Fibroblast of lung (primary cell): ENCODE data around the gene TRRAP. TPM values are rescaled to one million over a fixed set of nuclear protein-coding genes. Genes with fewer than 3 reads are reported as not detected.

Source experiments
- DNase-seq, 2 donors: peaks; one replicate each; pipeline versions ENCODE4 v3.0.0 to v3.0.0-alpha.2; 2010; ENCODE audit warnings: low read depth in 2 of 2
- H2AFZ ChIP-seq: 2 replicates; pipeline ENCODE4 v1.5.1; 2012; ENCODE audit warnings: low read length, control low read depth, inconsistent platforms
- H3K27ac ChIP-seq: 2 replicates; pipeline ENCODE4 v1.5.1; 2011; ENCODE audit warnings: low read length, control low read depth; ENCODE audit not compliant: insufficient read depth
- H3K27me3 ChIP-seq: 2 replicates; pipeline ENCODE4 v1.5.1; 2011; ENCODE audit warnings: mild to moderate bottlenecking, low read length; ENCODE audit not compliant: control insufficient read depth, insufficient read depth
- H3K36me3 ChIP-seq: 2 replicates; pipeline ENCODE4 v1.5.1; 2011; ENCODE audit warnings: low read length; ENCODE audit not compliant: control insufficient read depth, insufficient read depth
- H3K4me1 ChIP-seq: 2 replicates; pipeline ENCODE4 v1.5.1; 2011; ENCODE audit warnings: low read length; ENCODE audit not compliant: control insufficient read depth, insufficient read depth; ENCODE audit errors: extremely low read depth
- H3K4me2 ChIP-seq: 2 replicates; pipeline ENCODE4 v1.5.1; 2011; ENCODE audit warnings: low read length, control low read depth; ENCODE audit not compliant: insufficient read depth; ENCODE audit errors: extremely low read depth
- H3K4me3 ChIP-seq, 4 experiments: fragments of 200-600 bp in 1 of 4; sonication (generic) in 1 of 4; replicated peaks in 1 of 4; 2 replicates each; pipeline ENCODE4 v1.5.1; 2011 to 2016; ENCODE audit warnings: low read length in 4 of 4, low read depth in 3 of 4, mild to moderate bottlenecking in 3 of 4, control low read depth in 2 of 4, inconsistent platforms in 1 of 4, mixed read lengths in 1 of 4; ENCODE audit not compliant: insufficient read depth in 1 of 4; ENCODE audit errors: control extremely low read depth in 1 of 4
- H3K79me2 ChIP-seq: 2 replicates; pipeline ENCODE4 v1.5.1; 2012; ENCODE audit warnings: mild to moderate bottlenecking, low read length, inconsistent platforms; ENCODE audit not compliant: control insufficient read depth, insufficient read depth
- H3K9ac ChIP-seq: 2 replicates; pipeline ENCODE4 v1.5.1; 2011; ENCODE audit warnings: mild to moderate bottlenecking, low read length, control low read depth; ENCODE audit not compliant: insufficient read depth
- H3K9me3 ChIP-seq: 2 replicates; pipeline ENCODE4 v1.5.1; 2012; ENCODE audit warnings: low read depth, low read length; ENCODE audit not compliant: control insufficient read depth, insufficient read depth
- H4K20me1 ChIP-seq: 2 replicates; pipeline ENCODE4 v1.5.1; 2011; ENCODE audit warnings: low read length; ENCODE audit not compliant: control insufficient read depth, insufficient read depth; ENCODE audit errors: extremely low read depth
- EZH2 ChIP-seq: IDR thresholded peaks from 2 replicates; pipeline ENCODE4 v1.5.1; 2012; ENCODE audit warnings: low read length, control low read depth, mild to moderate bottlenecking; ENCODE audit errors: missing control alignments
- polyA plus RNA-seq, 2 donors: library from polyadenylated mRNA; depleted of rRNA in 1 of 2; stranded (reverse) in 1 of 2; unstranded in 1 of 2; fragments of >200 nt; gene quantifications; 2 replicates each; pipeline ENCODE4 v1.2.1, GENCODE V29; 2011 to 2012; ENCODE audit warnings: missing spikeins in 1 of 2
- total RNA-seq: library from RNA; depleted of rRNA; stranded (reverse); fragments of >200 nt; gene quantifications from 2 replicates; pipeline ENCODE4 v1.2.1, GENCODE V29; 2014
- TF ChIP-seq, protein P1 (sequence below), 2 donors: IDR thresholded peaks in 1 of 2; conservative IDR thresholded peaks in 1 of 2; 1 replicate in 1 of 2; 2 replicates in 1 of 2; pipeline ENCODE4 v1.5.1; 2011 to 2012; ENCODE audit warnings: low read length in 2 of 2, control low read depth in 1 of 2, inconsistent platforms in 1 of 2, low read depth in 1 of 2, mild to moderate bottlenecking in 1 of 2

TRRAP gene
- total and polyA plus RNA-seq, 2 donors (not counting 1 experiment from before 2014, with no cell fraction given) = 11.3 to 20.6 TPM

DNA sequence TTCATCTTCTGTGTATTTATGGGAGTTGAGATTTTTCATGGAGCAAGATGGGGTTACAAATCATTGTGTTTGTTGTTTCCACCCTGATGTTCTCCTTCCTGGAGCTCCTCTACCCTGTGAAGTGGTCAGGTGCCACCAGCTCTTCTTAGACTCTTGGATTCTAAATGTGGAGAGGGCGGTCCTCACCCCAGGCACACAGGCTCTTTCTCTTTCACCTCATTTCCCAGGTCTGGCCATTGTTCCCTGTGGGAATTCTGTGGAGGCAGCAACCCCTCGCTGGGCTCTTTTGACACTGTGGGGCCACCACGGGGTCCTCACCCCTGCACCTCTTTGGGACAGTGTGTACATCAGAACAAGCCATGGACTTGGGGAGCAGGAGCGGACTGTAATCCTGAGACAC is 95.9 kb downstream of the TRRAP start:
- H3K27ac ChIP-seq = no peak overlapping the region
- no peak overlapping the region for H2AFZ ChIP-seq
- no peaks in the 10 kb centered on the region for H3K4me1 ChIP-seq
- H3K79me2 ChIP-seq = no peaks in the 10 kb centered on the region
- no peaks in the 10 kb centered on the region for H4K20me1 ChIP-seq
- no peak for DNase-seq
- no peaks in the 10 kb centered on the region for H3K9me3 ChIP-seq
- H3K9ac ChIP-seq = no peak overlapping the region
- no peaks in the 10 kb centered on the region for H3K27me3 ChIP-seq
- no peak overlapping the region for H3K4me2 ChIP-seq
- TF ChIP-seq, protein P1, sequence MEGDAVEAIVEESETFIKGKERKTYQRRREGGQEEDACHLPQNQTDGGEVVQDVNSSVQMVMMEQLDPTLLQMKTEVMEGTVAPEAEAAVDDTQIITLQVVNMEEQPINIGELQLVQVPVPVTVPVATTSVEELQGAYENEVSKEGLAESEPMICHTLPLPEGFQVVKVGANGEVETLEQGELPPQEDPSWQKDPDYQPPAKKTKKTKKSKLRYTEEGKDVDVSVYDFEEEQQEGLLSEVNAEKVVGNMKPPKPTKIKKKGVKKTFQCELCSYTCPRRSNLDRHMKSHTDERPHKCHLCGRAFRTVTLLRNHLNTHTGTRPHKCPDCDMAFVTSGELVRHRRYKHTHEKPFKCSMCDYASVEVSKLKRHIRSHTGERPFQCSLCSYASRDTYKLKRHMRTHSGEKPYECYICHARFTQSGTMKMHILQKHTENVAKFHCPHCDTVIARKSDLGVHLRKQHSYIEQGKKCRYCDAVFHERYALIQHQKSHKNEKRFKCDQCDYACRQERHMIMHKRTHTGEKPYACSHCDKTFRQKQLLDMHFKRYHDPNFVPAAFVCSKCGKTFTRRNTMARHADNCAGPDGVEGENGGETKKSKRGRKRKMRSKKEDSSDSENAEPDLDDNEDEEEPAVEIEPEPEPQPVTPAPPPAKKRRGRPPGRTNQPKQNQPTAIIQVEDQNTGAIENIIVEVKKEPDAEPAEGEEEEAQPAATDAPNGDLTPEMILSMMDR (conservative IDR thresholded peaks at IDR 0.05 in 1 of 2, IDR thresholded peaks at IDR 0.05 in 1 of 2; ENCODE audit: low read depth in 1 of 2, low read length in 2 of 2) = no peak
- TF ChIP-seq EZH2 = no peak
- no peak overlapping the region for H3K4me3 ChIP-seq
- H3K36me3 ChIP-seq = peaks cover 25% of the 10 kb centered on the region

- H3K36me3 ChIP-seq = peaks cover 24% of the 10 kb centered on the region
- H3K9me3 ChIP-seq = no peaks in the 10 kb centered on the region
- no peak overlapping the region for H3K9ac ChIP-seq
- H3K4me2 ChIP-seq = no peak overlapping the region
- no peaks in the 10 kb centered on the region for H3K27me3 ChIP-seq
- no peaks in the 10 kb centered on the region for H4K20me1 ChIP-seq
- no peak overlapping the region for H2AFZ ChIP-seq
- H3K4me1 ChIP-seq = no peaks in the 10 kb centered on the region
- H3K79me2 ChIP-seq = no peaks in the 10 kb centered on the region
- no peak overlapping the region for H3K4me3 ChIP-seq
- TF ChIP-seq EZH2 = no peak
- TF ChIP-seq, protein P1 (conservative IDR thresholded peaks at IDR 0.05 in 1 of 2, IDR thresholded peaks at IDR 0.05 in 1 of 2; ENCODE audit: low read depth in 1 of 2, low read length in 2 of 2) = no peak
- no peak overlapping the region for H3K27ac ChIP-seq
- no peak for DNase-seq
Observed at GRCh38 chr7:98974906-98975816, 96.8 kb downstream of the TRRAP start.

GRCh38 chr7:98976396-98977185 is 98.3 kb downstream of the TRRAP start:
- Histone ChIP-seq H3K9ac (no peak overlapping the region), H3K9me3 (no peaks in the 10 kb centered on the region), H3K79me2 (no peaks in the 10 kb centered on the region), H3K4me3 (no peak overlapping the region), H3K27ac (no peak overlapping the region), H4K20me1 (no peaks in the 10 kb centered on the region), H2AFZ (no peak overlapping the region), H3K27me3 (no peaks in the 10 kb centered on the region), H3K36me3 (peaks cover 22% of the 10 kb centered on the region), H3K4me1 (no peaks in the 10 kb centered on the region), H3K4me2 (no peak overlapping the region)
- TF ChIP-seq, protein P1 (conservative IDR thresholded peaks at IDR 0.05 in 1 of 2, IDR thresholded peaks at IDR 0.05 in 1 of 2; ENCODE audit: low read depth in 1 of 2, low read length in 2 of 2) = no peak
- no peak for TF ChIP-seq EZH2
- no peak for DNase-seq
